K562 (cell line): ENCODE results near the gene TMEM95. TPM values are rescaled to one million over a fixed set of nuclear protein-coding genes. Genes with fewer than 3 reads are reported as not detected.

Experiments
- BRCA1 ChIP-seq, 2 experiments: fragments of 450-650 bp in 1 of 2; sonication (generic) in 1 of 2; formaldehyde crosslinking in 1 of 2; IDR thresholded peaks; 2 replicates each; pipeline versions ENCODE4 v1.5.0 to v1.6.1; 2017 to 2020; ENCODE audit warnings: mild to moderate bottlenecking in 1 of 2, missing genetic modification reagents in 1 of 2
- BRD4 ChIP-seq: fragments of 200-600 bp; sonication (generic); IDR thresholded peaks from 2 replicates; pipeline ENCODE4 v1.6.1; 2017; ENCODE audit warnings: inconsistent platforms
- CTBP1 ChIP-seq: fragments of 450-650 bp; IDR thresholded peaks from 2 replicates; pipeline ENCODE4 v1.6.1; 2016; ENCODE audit warnings: borderline replicate concordance
- HNRNPL ChIP-seq: fragments of 200-400 bp; formaldehyde crosslinking; IDR thresholded peaks from 2 replicates; pipeline ENCODE4 v1.6.1; 2017; ENCODE audit warnings: low read depth, mild to moderate bottlenecking, low read length
- SIN3B ChIP-seq: fragments of 450-650 bp; IDR thresholded peaks from 2 replicates; pipeline ENCODE4 v1.6.1; 2017; ENCODE audit warnings: low read depth, mild to moderate bottlenecking, moderate library complexity
- ZNF282 ChIP-seq: sonication (generic); formaldehyde crosslinking; IDR thresholded peaks from 2 replicates; pipeline ENCODE4 v1.8.1; 2023; ENCODE audit warnings: missing genetic modification reagents
- polyA plus RNA-seq, 8 experiments: library from polyadenylated mRNA; depleted of rRNA in 4 of 8; stranded (reverse) in 5 of 8; unstranded in 3 of 8; fragments of >200 nt; fragmentation: Nextera tagmentation in 2 of 8; fragmentation: Illumina TruSeq in 1 of 8; extraction: Ambion mirVana in 2 of 8; extraction: Trizol in 1 of 8; gene quantifications; 2 replicates each; pipeline versions ENCODE4 v1.2.1 to v1.2.3, GENCODE V29; 2011 to 2014; ENCODE audit warnings: inconsistent platforms in 1 of 8, missing spikeins in 1 of 8
- total RNA-seq, 7 experiments: library from RNA; depleted of rRNA in 6 of 7; stranded (reverse); fragments of >200 nt in 6 of 7; fragmentation: Illumina TruSeq in 2 of 7; extraction: Trizol in 2 of 7; gene quantifications; 2 replicates each; pipeline versions ENCODE4 v1.2.1 to v1.2.3, GENCODE V29; 2011 to 2021; ENCODE audit warnings: low replicate concordance in 1 of 7
- TF ChIP-seq, protein P1 (sequence below): sonication (generic); formaldehyde crosslinking; IDR thresholded peaks from 2 replicates; pipeline ENCODE4 v1.8.1; 2023; ENCODE audit warnings: mild to moderate bottlenecking, missing genetic modification reagents
- TF ChIP-seq, protein P2 (sequence below), 2 experiments: fragments of 200-800 bp in 1 of 2; sonication (Bioruptor generic) in 1 of 2; sonication (generic) in 1 of 2; formaldehyde crosslinking in 1 of 2; IDR thresholded peaks in 1 of 2; conservative IDR thresholded peaks in 1 of 2; 2 replicates each; pipeline versions ENCODE4 v1.5.0 to v1.6.1; 2016 to 2020; ENCODE audit warnings: missing compliant biosample characterization in 1 of 2, missing genetic modification characterization in 1 of 2, missing genetic modification reagents in 1 of 2
- TF ChIP-seq, protein P3 (sequence below): sonication (generic); formaldehyde crosslinking; IDR thresholded peaks from 2 replicates; pipeline ENCODE4 v1.8.0; 2023; ENCODE audit warnings: mild to moderate bottlenecking, missing genetic modification reagents
- TF ChIP-seq, protein P4 (sequence below): sonication (generic); formaldehyde crosslinking; IDR thresholded peaks from 2 replicates; pipeline ENCODE4 v1.8.1; 2023; ENCODE audit warnings: missing genetic modification reagents, mild to moderate bottlenecking, borderline replicate concordance

Gene TMEM95
- total and polyA plus RNA-seq, 9 of the 15 experiments (the other 6 are each of a cell fraction or from before 2014, with no cell fraction given), result not detected

DNA sequence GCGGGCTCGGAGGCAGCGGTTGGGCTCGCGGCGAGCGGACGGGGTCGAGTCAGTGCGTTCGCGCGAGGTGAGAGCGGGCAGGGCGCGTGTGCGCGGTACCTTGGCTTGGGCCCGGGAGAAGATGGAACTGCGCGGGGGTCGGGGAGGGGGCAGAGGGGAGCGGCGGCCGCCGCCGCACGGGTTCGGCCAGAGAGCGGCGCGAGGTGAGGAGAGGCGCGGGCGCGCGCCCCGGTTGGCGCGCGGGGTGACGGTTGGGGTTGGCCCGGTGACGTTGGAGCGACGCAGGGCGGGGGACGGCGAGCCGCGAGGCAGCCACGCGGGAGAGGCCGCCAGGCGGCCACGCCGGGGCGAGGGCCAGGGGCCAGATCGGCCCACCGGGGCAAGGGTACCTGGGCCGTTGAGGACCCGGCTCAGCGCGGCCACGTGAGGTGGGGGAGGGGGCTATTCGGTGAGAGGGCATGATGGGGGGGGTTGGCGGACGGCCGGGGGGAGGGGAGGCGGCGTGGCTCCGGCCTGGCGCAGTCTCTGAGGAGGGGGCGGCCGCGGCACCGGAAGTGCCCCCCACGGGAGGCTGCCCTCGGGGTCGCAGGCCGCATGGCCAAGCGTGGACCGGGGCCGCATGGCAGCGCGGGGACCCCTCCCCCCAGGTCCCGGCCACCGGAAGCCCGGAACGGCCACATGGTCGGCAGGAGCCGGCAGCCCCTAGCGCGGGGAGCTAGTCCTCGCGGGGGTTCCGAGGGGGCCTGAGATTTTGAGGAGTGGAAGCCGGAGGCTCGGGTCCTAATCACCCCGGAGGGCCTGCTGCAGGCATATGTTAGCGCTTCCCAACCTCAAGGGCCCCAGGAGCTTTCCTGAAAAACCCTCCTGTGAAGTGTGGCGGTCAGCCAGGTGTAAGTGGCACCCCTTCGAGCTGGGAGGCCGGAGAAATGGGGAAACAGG is 47.0 kb upstream of the TMEM95 start (continued):
- no peak for TF ChIP-seq BRCA1 (IDR thresholded peaks at IDR 0.05)
- TF ChIP-seq BRCA1 (CRISPR knock-in tag; IDR thresholded peaks at IDR 0.05), result no peak
- TF ChIP-seq ZNF282 (CRISPR knock-in tag), result peak; percentile 39; the same call in 1 of the 2 replicates
- peak; percentile 64; the same call in 1 of the 2 replicates for TF ChIP-seq BRD4
- TF ChIP-seq, protein P1, sequence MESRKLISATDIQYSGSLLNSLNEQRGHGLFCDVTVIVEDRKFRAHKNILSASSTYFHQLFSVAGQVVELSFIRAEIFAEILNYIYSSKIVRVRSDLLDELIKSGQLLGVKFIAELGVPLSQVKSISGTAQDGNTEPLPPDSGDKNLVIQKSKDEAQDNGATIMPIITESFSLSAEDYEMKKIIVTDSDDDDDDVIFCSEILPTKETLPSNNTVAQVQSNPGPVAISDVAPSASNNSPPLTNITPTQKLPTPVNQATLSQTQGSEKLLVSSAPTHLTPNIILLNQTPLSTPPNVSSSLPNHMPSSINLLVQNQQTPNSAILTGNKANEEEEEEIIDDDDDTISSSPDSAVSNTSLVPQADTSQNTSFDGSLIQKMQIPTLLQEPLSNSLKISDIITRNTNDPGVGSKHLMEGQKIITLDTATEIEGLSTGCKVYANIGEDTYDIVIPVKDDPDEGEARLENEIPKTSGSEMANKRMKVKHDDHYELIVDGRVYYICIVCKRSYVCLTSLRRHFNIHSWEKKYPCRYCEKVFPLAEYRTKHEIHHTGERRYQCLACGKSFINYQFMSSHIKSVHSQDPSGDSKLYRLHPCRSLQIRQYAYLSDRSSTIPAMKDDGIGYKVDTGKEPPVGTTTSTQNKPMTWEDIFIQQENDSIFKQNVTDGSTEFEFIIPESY (CRISPR knock-in tag), result no peak
- TF ChIP-seq, protein P2, sequence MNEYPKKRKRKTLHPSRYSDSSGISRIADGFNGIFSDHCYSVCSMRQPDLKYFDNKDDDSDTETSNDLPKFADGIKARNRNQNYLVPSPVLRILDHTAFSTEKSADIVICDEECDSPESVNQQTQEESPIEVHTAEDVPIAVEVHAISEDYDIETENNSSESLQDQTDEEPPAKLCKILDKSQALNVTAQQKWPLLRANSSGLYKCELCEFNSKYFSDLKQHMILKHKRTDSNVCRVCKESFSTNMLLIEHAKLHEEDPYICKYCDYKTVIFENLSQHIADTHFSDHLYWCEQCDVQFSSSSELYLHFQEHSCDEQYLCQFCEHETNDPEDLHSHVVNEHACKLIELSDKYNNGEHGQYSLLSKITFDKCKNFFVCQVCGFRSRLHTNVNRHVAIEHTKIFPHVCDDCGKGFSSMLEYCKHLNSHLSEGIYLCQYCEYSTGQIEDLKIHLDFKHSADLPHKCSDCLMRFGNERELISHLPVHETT (CRISPR knock-in tag; conservative IDR thresholded peaks at IDR 0.05 in 1 of 2, IDR thresholded peaks at IDR 0.05 in 1 of 2), result no peak; a peak in 2 of 4 replicates
- peak; percentile 38; the same call in 1 of the 2 replicates for TF ChIP-seq SIN3B
- peak; percentile 37 for TF ChIP-seq HNRNPL
- TF ChIP-seq, protein P3, sequence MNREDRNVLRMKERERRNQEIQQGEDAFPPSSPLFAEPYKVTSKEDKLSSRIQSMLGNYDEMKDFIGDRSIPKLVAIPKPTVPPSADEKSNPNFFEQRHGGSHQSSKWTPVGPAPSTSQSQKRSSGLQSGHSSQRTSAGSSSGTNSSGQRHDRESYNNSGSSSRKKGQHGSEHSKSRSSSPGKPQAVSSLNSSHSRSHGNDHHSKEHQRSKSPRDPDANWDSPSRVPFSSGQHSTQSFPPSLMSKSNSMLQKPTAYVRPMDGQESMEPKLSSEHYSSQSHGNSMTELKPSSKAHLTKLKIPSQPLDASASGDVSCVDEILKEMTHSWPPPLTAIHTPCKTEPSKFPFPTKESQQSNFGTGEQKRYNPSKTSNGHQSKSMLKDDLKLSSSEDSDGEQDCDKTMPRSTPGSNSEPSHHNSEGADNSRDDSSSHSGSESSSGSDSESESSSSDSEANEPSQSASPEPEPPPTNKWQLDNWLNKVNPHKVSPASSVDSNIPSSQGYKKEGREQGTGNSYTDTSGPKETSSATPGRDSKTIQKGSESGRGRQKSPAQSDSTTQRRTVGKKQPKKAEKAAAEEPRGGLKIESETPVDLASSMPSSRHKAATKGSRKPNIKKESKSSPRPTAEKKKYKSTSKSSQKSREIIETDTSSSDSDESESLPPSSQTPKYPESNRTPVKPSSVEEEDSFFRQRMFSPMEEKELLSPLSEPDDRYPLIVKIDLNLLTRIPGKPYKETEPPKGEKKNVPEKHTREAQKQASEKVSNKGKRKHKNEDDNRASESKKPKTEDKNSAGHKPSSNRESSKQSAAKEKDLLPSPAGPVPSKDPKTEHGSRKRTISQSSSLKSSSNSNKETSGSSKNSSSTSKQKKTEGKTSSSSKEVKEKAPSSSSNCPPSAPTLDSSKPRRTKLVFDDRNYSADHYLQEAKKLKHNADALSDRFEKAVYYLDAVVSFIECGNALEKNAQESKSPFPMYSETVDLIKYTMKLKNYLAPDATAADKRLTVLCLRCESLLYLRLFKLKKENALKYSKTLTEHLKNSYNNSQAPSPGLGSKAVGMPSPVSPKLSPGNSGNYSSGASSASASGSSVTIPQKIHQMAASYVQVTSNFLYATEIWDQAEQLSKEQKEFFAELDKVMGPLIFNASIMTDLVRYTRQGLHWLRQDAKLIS, result peak; percentile 74
- TF ChIP-seq, protein P4, sequence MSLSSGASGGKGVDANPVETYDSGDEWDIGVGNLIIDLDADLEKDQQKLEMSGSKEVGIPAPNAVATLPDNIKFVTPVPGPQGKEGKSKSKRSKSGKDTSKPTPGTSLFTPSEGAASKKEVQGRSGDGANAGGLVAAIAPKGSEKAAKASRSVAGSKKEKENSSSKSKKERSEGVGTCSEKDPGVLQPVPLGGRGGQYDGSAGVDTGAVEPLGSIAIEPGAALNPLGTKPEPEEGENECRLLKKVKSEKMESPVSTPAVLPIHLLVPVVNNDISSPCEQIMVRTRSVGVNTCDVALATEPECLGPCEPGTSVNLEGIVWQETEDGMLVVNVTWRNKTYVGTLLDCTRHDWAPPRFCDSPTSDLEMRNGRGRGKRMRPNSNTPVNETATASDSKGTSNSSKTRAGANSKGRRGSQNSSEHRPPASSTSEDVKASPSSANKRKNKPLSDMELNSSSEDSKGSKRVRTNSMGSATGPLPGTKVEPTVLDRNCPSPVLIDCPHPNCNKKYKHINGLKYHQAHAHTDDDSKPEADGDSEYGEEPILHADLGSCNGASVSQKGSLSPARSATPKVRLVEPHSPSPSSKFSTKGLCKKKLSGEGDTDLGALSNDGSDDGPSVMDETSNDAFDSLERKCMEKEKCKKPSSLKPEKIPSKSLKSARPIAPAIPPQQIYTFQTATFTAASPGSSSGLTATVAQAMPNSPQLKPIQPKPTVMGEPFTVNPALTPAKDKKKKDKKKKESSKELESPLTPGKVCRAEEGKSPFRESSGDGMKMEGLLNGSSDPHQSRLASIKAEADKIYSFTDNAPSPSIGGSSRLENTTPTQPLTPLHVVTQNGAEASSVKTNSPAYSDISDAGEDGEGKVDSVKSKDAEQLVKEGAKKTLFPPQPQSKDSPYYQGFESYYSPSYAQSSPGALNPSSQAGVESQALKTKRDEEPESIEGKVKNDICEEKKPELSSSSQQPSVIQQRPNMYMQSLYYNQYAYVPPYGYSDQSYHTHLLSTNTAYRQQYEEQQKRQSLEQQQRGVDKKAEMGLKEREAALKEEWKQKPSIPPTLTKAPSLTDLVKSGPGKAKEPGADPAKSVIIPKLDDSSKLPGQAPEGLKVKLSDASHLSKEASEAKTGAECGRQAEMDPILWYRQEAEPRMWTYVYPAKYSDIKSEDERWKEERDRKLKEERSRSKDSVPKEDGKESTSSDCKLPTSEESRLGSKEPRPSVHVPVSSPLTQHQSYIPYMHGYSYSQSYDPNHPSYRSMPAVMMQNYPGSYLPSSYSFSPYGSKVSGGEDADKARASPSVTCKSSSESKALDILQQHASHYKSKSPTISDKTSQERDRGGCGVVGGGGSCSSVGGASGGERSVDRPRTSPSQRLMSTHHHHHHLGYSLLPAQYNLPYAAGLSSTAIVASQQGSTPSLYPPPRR, result no peak
- peak; percentile 54; the same call in 1 of the 2 replicates for TF ChIP-seq CTBP1
